WTC11 (cell line): ENCODE measurements around the gene ARPC1B. TPM values are rescaled to one million over a fixed set of nuclear protein-coding genes. Genes with fewer than 3 reads are reported as not detected.

ENCODE experiments used
- ATAC-seq: fragments of 200-7000 bp; cut with Tn5 transposase; 2 replicates; pipeline ENCODE4 v1.10.0; 2021; ENCODE audit warnings: mild to moderate bottlenecking, moderate library complexity
- CTCF ChIA-PET: fragments of 300-600 bp; sonication (Branson Sonifier 250); formaldehyde crosslinking; loops from one replicate; lab custom pipeline; 2021; ENCODE audit warnings: antibody characterized with exemption; lab: Charles Lee
- POLR2A ChIA-PET: fragments of 350-600 bp; sonication (Branson Sonifier 250); formaldehyde crosslinking; loops from one replicate; lab custom pipeline; 2021; ENCODE audit warnings: antibody characterized with exemption; lab: Charles Lee
- DNase-seq: peaks from one replicate; pipeline ENCODE4 v3.0.0; 2021; ENCODE audit warnings: low spot score
- H3K27ac Mint-ChIP-seq: 2 replicates; pipeline ENCODE4 v1.8.0; 2021; ENCODE audit warnings: mixed read lengths
- H3K27me3 Mint-ChIP-seq: 2 replicates; pipeline ENCODE4 v1.8.0; 2021; ENCODE audit warnings: low read depth, mild to moderate bottlenecking, moderate library complexity, mixed read lengths
- H3K36me3 Mint-ChIP-seq: 2 replicates; pipeline ENCODE4 v1.8.0; 2021; ENCODE audit warnings: mixed read lengths
- H3K4me1 Mint-ChIP-seq: 2 replicates; pipeline ENCODE4 v1.8.0; 2022; ENCODE audit warnings: mixed read lengths
- H3K4me3 Mint-ChIP-seq: 2 replicates; pipeline ENCODE4 v1.8.0; 2021; ENCODE audit warnings: mild to moderate bottlenecking, moderate library complexity, mixed read lengths
- H3K9me3 Mint-ChIP-seq: 2 replicates; pipeline ENCODE4 v1.8.0; 2021; ENCODE audit warnings: mixed read lengths
- ATF1 ChIP-seq: sonication (generic); formaldehyde crosslinking; IDR thresholded peaks from 2 replicates; pipeline ENCODE4 v1.8.1; 2023; ENCODE audit warnings: mild to moderate bottlenecking, moderate library complexity, missing genetic modification reagents
- ELF4 ChIP-seq: sonication (generic); formaldehyde crosslinking; IDR thresholded peaks from 2 replicates; pipeline ENCODE4 v1.8.1; 2022; ENCODE audit warnings: low read depth, mild to moderate bottlenecking, moderate library complexity, missing genetic modification reagents
- ETV6 ChIP-seq: sonication (generic); formaldehyde crosslinking; IDR thresholded peaks from 2 replicates; pipeline ENCODE4 v1.8.1; 2022; ENCODE audit warnings: mild to moderate bottlenecking, missing genetic modification reagents
- FOXJ3 ChIP-seq: sonication (generic); formaldehyde crosslinking; IDR thresholded peaks from 2 replicates; pipeline ENCODE4 v1.9.0; 2021; ENCODE audit warnings: missing genetic modification reagents, mild to moderate bottlenecking, borderline replicate concordance
- FOXK1 ChIP-seq: sonication (generic); formaldehyde crosslinking; IDR thresholded peaks from 2 replicates; pipeline ENCODE4 v1.8.0; 2022; ENCODE audit warnings: mild to moderate bottlenecking, moderate library complexity, missing genetic modification reagents
- JAZF1 ChIP-seq: fragments of 250-450 bp; sonication (Bioruptor Pico); IDR thresholded peaks from 2 replicates; pipeline ENCODE4 v1.9.0; 2021; ENCODE audit warnings: moderate library complexity, mild to moderate bottlenecking, inconsistent platforms
- MYBL2 ChIP-seq: sonication (generic); formaldehyde crosslinking; IDR thresholded peaks from 2 replicates; pipeline ENCODE4 v1.8.1; 2023; ENCODE audit warnings: mild to moderate bottlenecking, moderate library complexity, missing genetic modification reagents
- NFATC4 ChIP-seq: fragments of 250-450 bp; sonication (Bioruptor Pico); IDR thresholded peaks from 2 replicates; pipeline ENCODE4 v1.9.0; 2021; ENCODE audit warnings: mild to moderate bottlenecking
- NFE2L1 ChIP-seq: sonication (generic); formaldehyde crosslinking; IDR thresholded peaks from 2 replicates; pipeline ENCODE4 v1.8.1; 2023; ENCODE audit warnings: missing genetic modification reagents
- NR2C2 ChIP-seq: sonication (generic); formaldehyde crosslinking; IDR thresholded peaks from 2 replicates; pipeline ENCODE4 v1.8.0; 2022; ENCODE audit warnings: mild to moderate bottlenecking, missing genetic modification reagents
- SP1 ChIP-seq: sonication (generic); formaldehyde crosslinking; conservative IDR thresholded peaks from 2 replicates; pipeline ENCODE4 v1.8.1; 2022; ENCODE audit warnings: missing genetic modification reagents
- TP53 ChIP-seq: sonication (generic); formaldehyde crosslinking; IDR thresholded peaks from 2 replicates; pipeline ENCODE4 v1.8.1; 2023; ENCODE audit warnings: mild to moderate bottlenecking, missing genetic modification reagents
- ZNF138 ChIP-seq: sonication (generic); formaldehyde crosslinking; conservative IDR thresholded peaks from 2 replicates; pipeline ENCODE4 v1.8.1; 2022; ENCODE audit warnings: mild to moderate bottlenecking, moderate library complexity, missing genetic modification reagents
- ZNF317 ChIP-seq: sonication (generic); formaldehyde crosslinking; IDR thresholded peaks from 2 replicates; pipeline ENCODE4 v1.8.1; 2023; ENCODE audit warnings: low read depth, mild to moderate bottlenecking, moderate library complexity, missing genetic modification reagents, borderline replicate concordance
- ZNF416 ChIP-seq: fragments of 250-450 bp; sonication (Bioruptor Pico); IDR thresholded peaks from 2 replicates; pipeline ENCODE4 v1.9.0; 2021; ENCODE audit warnings: mild to moderate bottlenecking, inconsistent platforms
- ZNF423 ChIP-seq: fragments of 250-450 bp; sonication (Bioruptor Pico); IDR thresholded peaks from 2 replicates; pipeline ENCODE4 v2.1.2; 2022; ENCODE audit warnings: mild to moderate bottlenecking, moderate library complexity
- total RNA-seq: library from RNA; stranded (reverse); gene quantifications from 3 replicates; pipeline ENCODE4 v1.2.3, GENCODE V29; 2021
- TF ChIP-seq, protein P1 (sequence below): sonication (generic); formaldehyde crosslinking; IDR thresholded peaks from 2 replicates; pipeline ENCODE4 v1.8.1; 2022; ENCODE audit warnings: mild to moderate bottlenecking, moderate library complexity, missing genetic modification reagents
- TF ChIP-seq, protein P2 (sequence below): sonication (generic); formaldehyde crosslinking; IDR thresholded peaks from 2 replicates; pipeline ENCODE4 v1.8.1; 2023; ENCODE audit warnings: mild to moderate bottlenecking, moderate library complexity, missing genetic modification reagents
- TF ChIP-seq, protein P3 (sequence below): fragments of 200-600 bp; IDR thresholded peaks from 2 replicates; pipeline ENCODE4 v1.8.0; 2022; ENCODE audit warnings: antibody characterized with exemption
- TF ChIP-seq, protein P4 (sequence below): sonication (generic); formaldehyde crosslinking; IDR thresholded peaks from 2 replicates; pipeline ENCODE4 v1.8.1; 2023; ENCODE audit warnings: mild to moderate bottlenecking, missing genetic modification reagents, moderate library complexity
- TF ChIP-seq, protein P5 (sequence below): sonication (generic); formaldehyde crosslinking; IDR thresholded peaks from 2 replicates; pipeline ENCODE4 v1.8.0; 2023; ENCODE audit warnings: mild to moderate bottlenecking, missing genetic modification reagents
- TF ChIP-seq, protein P6 (sequence below): sonication (generic); formaldehyde crosslinking; IDR thresholded peaks from 2 replicates; pipeline ENCODE4 v1.8.0; 2022; ENCODE audit warnings: mild to moderate bottlenecking, missing genetic modification reagents

ARPC1B gene
- total RNA-seq, 1 experiment from 2014 or later, result 66.2 TPM

DNA sequence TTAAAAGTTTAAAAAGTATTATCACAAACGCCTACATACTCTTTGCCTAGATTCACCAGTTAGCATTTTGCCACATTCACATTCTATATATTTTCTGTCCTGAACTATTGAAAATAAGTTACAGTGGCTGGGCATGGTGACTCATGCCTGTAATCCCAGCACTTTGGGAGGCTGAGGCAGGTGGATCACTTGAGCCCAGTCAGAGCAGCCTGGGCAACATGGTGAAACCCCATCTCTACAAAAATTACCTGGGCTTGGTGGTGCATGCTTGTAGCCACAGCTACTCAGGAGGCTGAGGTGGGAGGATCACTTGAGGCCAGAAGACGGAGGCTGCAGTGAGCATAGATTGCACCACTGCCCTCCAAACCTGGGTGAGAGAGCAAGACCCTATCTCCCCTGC, 43.5 kb upstream of the ARPC1B start (continued):
- TF ChIP-seq FOXJ3 (CRISPR knock-in tag) (no peak), FOXK1 (no peak), NR2C2 (CRISPR knock-in tag) (no peak), ZNF416 (CRISPR knock-in tag) (no peak), TP53 (CRISPR knock-in tag) (no peak), ZNF317 (CRISPR knock-in tag) (no peak)
- TF ChIP-seq, protein P1, sequence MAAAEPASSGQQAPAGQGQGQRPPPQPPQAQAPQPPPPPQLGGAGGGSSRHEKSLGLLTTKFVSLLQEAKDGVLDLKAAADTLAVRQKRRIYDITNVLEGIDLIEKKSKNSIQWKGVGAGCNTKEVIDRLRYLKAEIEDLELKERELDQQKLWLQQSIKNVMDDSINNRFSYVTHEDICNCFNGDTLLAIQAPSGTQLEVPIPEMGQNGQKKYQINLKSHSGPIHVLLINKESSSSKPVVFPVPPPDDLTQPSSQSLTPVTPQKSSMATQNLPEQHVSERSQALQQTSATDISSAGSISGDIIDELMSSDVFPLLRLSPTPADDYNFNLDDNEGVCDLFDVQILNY, result no peak
- TF ChIP-seq, protein P2, sequence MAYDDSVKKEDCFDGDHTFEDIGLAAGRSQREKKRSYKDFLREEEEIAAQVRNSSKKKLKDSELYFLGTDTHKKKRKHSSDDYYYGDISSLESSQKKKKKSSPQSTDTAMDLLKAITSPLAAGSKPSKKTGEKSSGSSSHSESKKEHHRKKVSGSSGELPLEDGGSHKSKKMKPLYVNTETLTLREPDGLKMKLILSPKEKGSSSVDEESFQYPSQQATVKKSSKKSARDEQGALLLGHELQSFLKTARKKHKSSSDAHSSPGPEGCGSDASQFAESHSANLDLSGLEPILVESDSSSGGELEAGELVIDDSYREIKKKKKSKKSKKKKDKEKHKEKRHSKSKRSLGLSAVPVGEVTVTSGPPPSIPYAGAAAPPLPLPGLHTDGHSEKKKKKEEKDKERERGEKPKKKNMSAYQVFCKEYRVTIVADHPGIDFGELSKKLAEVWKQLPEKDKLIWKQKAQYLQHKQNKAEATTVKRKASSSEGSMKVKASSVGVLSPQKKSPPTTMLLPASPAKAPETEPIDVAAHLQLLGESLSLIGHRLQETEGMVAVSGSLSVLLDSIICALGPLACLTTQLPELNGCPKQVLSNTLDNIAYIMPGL (CRISPR knock-in tag), result no peak

DNA sequence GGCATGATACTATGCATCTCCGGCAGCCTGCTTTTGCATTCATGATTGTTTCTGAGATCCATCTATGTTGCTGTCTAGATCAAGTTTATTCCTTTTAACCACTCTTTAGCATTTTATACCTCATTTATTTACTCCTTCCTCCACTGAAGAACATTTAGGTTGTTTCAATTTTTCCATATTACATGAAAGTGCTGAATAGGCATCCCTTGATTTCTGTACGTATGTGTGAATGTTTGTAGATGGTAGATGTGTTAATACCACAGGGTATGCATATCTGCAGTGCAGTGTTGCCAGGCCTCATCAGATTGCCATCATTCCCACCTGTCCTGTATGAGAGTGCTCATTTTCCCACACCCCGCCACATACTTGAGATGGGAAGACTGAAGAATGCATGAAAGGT, 34.9 kb upstream of the ARPC1B start:
- ATAC-seq, result no peak
- POLR2A ChIA-PET, result no interaction called here

More for the DNA sequence above, 34.9 kb upstream of the ARPC1B start:
- Mint-ChIP-seq H3K27me3 (no peaks in the 10 kb centered on the region), H3K4me1 (no peaks in the 10 kb centered on the region), H3K27ac (no peak overlapping the region), H3K36me3 (peaks cover 49% of the 10 kb centered on the region), H3K4me3 (no peak overlapping the region), H3K9me3 (no peaks in the 10 kb centered on the region)
- CTCF ChIA-PET, result no interaction called here
- DNase-seq, result no peak
- TF ChIP-seq NFATC4 (no peak), JAZF1 (no peak), SP1 (CRISPR knock-in tag) (no peak), ZNF423 (CRISPR knock-in tag) (no peak), MYBL2 (CRISPR knock-in tag) (no peak), ETV6 (no peak), ZNF138 (CRISPR knock-in tag) (no peak), ATF1 (no peak), NFE2L1 (CRISPR knock-in tag) (no peak), ELF4 (CRISPR knock-in tag) (no peak)
- TF ChIP-seq, protein P3, sequence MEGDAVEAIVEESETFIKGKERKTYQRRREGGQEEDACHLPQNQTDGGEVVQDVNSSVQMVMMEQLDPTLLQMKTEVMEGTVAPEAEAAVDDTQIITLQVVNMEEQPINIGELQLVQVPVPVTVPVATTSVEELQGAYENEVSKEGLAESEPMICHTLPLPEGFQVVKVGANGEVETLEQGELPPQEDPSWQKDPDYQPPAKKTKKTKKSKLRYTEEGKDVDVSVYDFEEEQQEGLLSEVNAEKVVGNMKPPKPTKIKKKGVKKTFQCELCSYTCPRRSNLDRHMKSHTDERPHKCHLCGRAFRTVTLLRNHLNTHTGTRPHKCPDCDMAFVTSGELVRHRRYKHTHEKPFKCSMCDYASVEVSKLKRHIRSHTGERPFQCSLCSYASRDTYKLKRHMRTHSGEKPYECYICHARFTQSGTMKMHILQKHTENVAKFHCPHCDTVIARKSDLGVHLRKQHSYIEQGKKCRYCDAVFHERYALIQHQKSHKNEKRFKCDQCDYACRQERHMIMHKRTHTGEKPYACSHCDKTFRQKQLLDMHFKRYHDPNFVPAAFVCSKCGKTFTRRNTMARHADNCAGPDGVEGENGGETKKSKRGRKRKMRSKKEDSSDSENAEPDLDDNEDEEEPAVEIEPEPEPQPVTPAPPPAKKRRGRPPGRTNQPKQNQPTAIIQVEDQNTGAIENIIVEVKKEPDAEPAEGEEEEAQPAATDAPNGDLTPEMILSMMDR, result no peak
- TF ChIP-seq, protein P4, sequence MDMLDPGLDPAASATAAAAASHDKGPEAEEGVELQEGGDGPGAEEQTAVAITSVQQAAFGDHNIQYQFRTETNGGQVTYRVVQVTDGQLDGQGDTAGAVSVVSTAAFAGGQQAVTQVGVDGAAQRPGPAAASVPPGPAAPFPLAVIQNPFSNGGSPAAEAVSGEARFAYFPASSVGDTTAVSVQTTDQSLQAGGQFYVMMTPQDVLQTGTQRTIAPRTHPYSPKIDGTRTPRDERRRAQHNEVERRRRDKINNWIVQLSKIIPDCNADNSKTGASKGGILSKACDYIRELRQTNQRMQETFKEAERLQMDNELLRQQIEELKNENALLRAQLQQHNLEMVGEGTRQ (CRISPR knock-in tag), result no peak
- TF ChIP-seq, protein P5, sequence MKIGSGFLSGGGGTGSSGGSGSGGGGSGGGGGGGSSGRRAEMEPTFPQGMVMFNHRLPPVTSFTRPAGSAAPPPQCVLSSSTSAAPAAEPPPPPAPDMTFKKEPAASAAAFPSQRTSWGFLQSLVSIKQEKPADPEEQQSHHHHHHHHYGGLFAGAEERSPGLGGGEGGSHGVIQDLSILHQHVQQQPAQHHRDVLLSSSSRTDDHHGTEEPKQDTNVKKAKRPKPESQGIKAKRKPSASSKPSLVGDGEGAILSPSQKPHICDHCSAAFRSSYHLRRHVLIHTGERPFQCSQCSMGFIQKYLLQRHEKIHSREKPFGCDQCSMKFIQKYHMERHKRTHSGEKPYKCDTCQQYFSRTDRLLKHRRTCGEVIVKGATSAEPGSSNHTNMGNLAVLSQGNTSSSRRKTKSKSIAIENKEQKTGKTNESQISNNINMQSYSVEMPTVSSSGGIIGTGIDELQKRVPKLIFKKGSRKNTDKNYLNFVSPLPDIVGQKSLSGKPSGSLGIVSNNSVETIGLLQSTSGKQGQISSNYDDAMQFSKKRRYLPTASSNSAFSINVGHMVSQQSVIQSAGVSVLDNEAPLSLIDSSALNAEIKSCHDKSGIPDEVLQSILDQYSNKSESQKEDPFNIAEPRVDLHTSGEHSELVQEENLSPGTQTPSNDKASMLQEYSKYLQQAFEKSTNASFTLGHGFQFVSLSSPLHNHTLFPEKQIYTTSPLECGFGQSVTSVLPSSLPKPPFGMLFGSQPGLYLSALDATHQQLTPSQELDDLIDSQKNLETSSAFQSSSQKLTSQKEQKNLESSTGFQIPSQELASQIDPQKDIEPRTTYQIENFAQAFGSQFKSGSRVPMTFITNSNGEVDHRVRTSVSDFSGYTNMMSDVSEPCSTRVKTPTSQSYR (CRISPR knock-in tag), result no peak
- TF ChIP-seq, protein P6, sequence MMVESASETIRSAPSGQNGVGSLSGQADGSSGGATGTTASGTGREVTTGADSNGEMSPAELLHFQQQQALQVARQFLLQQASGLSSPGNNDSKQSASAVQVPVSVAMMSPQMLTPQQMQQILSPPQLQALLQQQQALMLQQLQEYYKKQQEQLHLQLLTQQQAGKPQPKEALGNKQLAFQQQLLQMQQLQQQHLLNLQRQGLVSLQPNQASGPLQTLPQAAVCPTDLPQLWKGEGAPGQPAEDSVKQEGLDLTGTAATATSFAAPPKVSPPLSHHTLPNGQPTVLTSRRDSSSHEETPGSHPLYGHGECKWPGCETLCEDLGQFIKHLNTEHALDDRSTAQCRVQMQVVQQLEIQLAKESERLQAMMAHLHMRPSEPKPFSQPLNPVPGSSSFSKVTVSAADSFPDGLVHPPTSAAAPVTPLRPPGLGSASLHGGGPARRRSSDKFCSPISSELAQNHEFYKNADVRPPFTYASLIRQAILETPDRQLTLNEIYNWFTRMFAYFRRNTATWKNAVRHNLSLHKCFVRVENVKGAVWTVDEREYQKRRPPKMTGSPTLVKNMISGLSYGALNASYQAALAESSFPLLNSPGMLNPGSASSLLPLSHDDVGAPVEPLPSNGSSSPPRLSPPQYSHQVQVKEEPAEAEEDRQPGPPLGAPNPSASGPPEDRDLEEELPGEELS (CRISPR knock-in tag), result no peak
